Neural cell (in vitro differentiated cells): ENCODE results near the gene IFIT5.

ENCODE experiments used
- CTCF ChIP-seq: fragments of 450-650 bp; IDR thresholded peaks from 2 replicates; pipeline ENCODE4 v1.5.1; 2014; ENCODE audit warnings: antibody characterized with exemption, mild to moderate bottlenecking, moderate library complexity; ENCODE audit not compliant: poor library complexity, severe bottlenecking
- EP300 ChIP-seq: fragments of 450-650 bp; conservative IDR thresholded peaks from 2 replicates; pipeline ENCODE4 v1.6.1; 2014; ENCODE audit warnings: antibody characterized with exemption, mild to moderate bottlenecking, moderate library complexity; ENCODE audit not compliant: poor library complexity, severe bottlenecking
- EZH2 ChIP-seq: fragments of 200-600, 300-800 bp; shearing (Covaris generic), sonication (generic); IDR thresholded peaks from 2 replicates; pipeline ENCODE4 v1.6.1; 2014; ENCODE audit warnings: antibody characterized with exemption, low read length, borderline replicate concordance, mild to moderate bottlenecking; ENCODE audit not compliant: insufficient read depth, poor library complexity, severe bottlenecking
- MXI1 ChIP-seq: fragments of 450-650 bp; conservative IDR thresholded peaks from 2 replicates; pipeline ENCODE4 v1.6.1; 2014; ENCODE audit warnings: antibody characterized with exemption, mild to moderate bottlenecking; ENCODE audit not compliant: poor library complexity, severe bottlenecking
- POLR2AphosphoS5 ChIP-seq: IDR thresholded peaks from 2 replicates; pipeline ENCODE4 v1.6.1; 2012
- RAD21 ChIP-seq: fragments of 450-650 bp; conservative IDR thresholded peaks from 2 replicates; pipeline ENCODE4 v1.6.1; 2014; ENCODE audit warnings: antibody characterized with exemption, mild to moderate bottlenecking, moderate library complexity
- SMC3 ChIP-seq: fragments of 450-650 bp; conservative IDR thresholded peaks from 2 replicates; pipeline ENCODE4 v1.6.1; 2014; ENCODE audit warnings: antibody characterized with exemption, mild to moderate bottlenecking, moderate library complexity; ENCODE audit not compliant: poor library complexity
- TAF1 ChIP-seq: IDR thresholded peaks from 2 replicates; pipeline ENCODE4 v1.6.1; 2012; ENCODE audit warnings: low read depth
- TF ChIP-seq, protein P1 (sequence below): IDR thresholded peaks from 2 replicates; pipeline ENCODE4 v1.6.1; 2012; ENCODE audit warnings: borderline replicate concordance

GRCh38 chr10:89452193-89452592, 37.8 kb downstream of the IFIT5 start:
- TF ChIP-seq MXI1 = no peak
- no peak for TF ChIP-seq SMC3
- TF ChIP-seq, protein P1, sequence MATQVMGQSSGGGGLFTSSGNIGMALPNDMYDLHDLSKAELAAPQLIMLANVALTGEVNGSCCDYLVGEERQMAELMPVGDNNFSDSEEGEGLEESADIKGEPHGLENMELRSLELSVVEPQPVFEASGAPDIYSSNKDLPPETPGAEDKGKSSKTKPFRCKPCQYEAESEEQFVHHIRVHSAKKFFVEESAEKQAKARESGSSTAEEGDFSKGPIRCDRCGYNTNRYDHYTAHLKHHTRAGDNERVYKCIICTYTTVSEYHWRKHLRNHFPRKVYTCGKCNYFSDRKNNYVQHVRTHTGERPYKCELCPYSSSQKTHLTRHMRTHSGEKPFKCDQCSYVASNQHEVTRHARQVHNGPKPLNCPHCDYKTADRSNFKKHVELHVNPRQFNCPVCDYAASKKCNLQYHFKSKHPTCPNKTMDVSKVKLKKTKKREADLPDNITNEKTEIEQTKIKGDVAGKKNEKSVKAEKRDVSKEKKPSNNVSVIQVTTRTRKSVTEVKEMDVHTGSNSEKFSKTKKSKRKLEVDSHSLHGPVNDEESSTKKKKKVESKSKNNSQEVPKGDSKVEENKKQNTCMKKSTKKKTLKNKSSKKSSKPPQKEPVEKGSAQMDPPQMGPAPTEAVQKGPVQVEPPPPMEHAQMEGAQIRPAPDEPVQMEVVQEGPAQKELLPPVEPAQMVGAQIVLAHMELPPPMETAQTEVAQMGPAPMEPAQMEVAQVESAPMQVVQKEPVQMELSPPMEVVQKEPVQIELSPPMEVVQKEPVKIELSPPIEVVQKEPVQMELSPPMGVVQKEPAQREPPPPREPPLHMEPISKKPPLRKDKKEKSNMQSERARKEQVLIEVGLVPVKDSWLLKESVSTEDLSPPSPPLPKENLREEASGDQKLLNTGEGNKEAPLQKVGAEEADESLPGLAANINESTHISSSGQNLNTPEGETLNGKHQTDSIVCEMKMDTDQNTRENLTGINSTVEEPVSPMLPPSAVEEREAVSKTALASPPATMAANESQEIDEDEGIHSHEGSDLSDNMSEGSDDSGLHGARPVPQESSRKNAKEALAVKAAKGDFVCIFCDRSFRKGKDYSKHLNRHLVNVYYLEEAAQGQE = no peak
- TF ChIP-seq CTCF = no peak
- no peak for TF ChIP-seq TAF1
- no peak for TF ChIP-seq EZH2
- TF ChIP-seq POLR2AphosphoS5 = no peak
- no peak for TF ChIP-seq RAD21
- TF ChIP-seq EP300 = no peak
